Esophagus muscularis mucosa (tissue), 4 donors: ENCODE measurements around the gene EMC10. TPM values are rescaled to one million over a fixed set of nuclear protein-coding genes. Genes with fewer than 3 reads are reported as not detected.
A peak's percentile ranks its signal among the peaks of the same experiment; 100 is the strongest.

Source experiments
- DNase-seq: peaks from one replicate; pipeline ENCODE4 v3.0.0-alpha.2; 2017; ENCODE audit errors: extremely low spot score
- H3K27ac ChIP-seq, 4 donors: fragments of 200-600 bp; sonication (generic); replicated peaks in 1 of 4; 1 replicate in 3 of 4; 2 replicates in 1 of 4; pipeline ENCODE4 v1.5.1; 2016 to 2019; ENCODE audit warnings: mild to moderate bottlenecking in 1 of 4
- H3K27me3 ChIP-seq, 4 donors: fragments of 200-600 bp; sonication (generic); one replicate each; pipeline versions ENCODE4 v1.5.1 to v1.6.0; 2016 to 2019
- H3K36me3 ChIP-seq, 4 donors: fragments of 200-600 bp; sonication (generic); one replicate each; pipeline ENCODE4 v1.5.1; 2016 to 2019
- H3K4me1 ChIP-seq, 4 donors: fragments of 200-600 bp; sonication (generic); one replicate each; pipeline ENCODE4 v1.5.1; 2016 to 2019
- H3K4me3 ChIP-seq, 4 donors: fragments of 200-600 bp; sonication (generic); 1 replicate in 2 of 4; 2 replicates in 2 of 4; pipeline ENCODE4 v1.5.1; 2016 to 2019; ENCODE audit warnings: mild to moderate bottlenecking in 4 of 4, moderate library complexity in 1 of 4
- H3K9me3 ChIP-seq, 4 donors: fragments of 200-600 bp; sonication (generic); 1 replicate in 3 of 4; 2 replicates in 1 of 4; pipeline ENCODE4 v1.5.1; 2016 to 2019
- EP300 ChIP-seq: sonication (generic); formaldehyde crosslinking; IDR thresholded peaks from one replicate; pipeline ENCODE4 v1.6.1; 2017; ENCODE audit warnings: antibody characterized with exemption
- POLR2A ChIP-seq: fragments of 450-650 bp; IDR thresholded peaks from one replicate; pipeline ENCODE4 v1.6.1; 2017; ENCODE audit warnings: antibody characterized with exemption, moderate library complexity, mild to moderate bottlenecking, low read depth
- POLR2AphosphoS5 ChIP-seq, 2 donors: sonication (generic); formaldehyde crosslinking; IDR thresholded peaks; one replicate each; pipeline ENCODE4 v1.6.1; 2017; ENCODE audit warnings: antibody characterized with exemption in 2 of 2
- WGBS: methylation state at CpG from one replicate; pipeline ENCODE4 v1.1.5; 2018; 5-methylcytosine and 5-hydroxymethylcytosine counted together
- intact Hi-C: fragments of 100-400 bp; cut with DNase I; formaldehyde crosslinking; loops from one replicate; pipeline ENCODE4 v1.15.1; 2023
- total RNA-seq, 4 donors: library from RNA; depleted of rRNA; stranded (reverse); fragments of >200 nt; gene quantifications; one replicate each; pipeline versions ENCODE4 v1.1.0 to v1.2.1, GENCODE V29; 2016
- TF ChIP-seq, protein P1 (sequence below), 3 experiments: fragments of 200-600 bp in 2 of 3; fragments of 450-650 bp in 1 of 3; sonication (generic) in 2 of 3; IDR thresholded peaks; one replicate each; pipeline ENCODE4 v1.5.1; 2017 to 2019; ENCODE audit warnings: antibody characterized with exemption in 3 of 3, mild to moderate bottlenecking in 2 of 3, moderate library complexity in 1 of 3

Gene EMC10
- total RNA-seq, 4 donors from 2014 or later = 41.1 to 79.1 (median 59.7) TPM

- Histone ChIP-seq H3K36me3 (peaks cover 0 to 22% (median 10%) of the 10 kb centered on the region in 4 donors), H3K9me3 (no peaks in the 10 kb centered on the region), H3K4me1 (peaks cover 17 to 25% (median 21%) of the 10 kb centered on the region in 4 donors), H3K27ac (no peak overlapping the region), H3K4me3 (no peak overlapping the region), H3K27me3 (no peaks in the 10 kb centered on the region)
- DNase-seq = no peak
- TF ChIP-seq, protein P1, sequence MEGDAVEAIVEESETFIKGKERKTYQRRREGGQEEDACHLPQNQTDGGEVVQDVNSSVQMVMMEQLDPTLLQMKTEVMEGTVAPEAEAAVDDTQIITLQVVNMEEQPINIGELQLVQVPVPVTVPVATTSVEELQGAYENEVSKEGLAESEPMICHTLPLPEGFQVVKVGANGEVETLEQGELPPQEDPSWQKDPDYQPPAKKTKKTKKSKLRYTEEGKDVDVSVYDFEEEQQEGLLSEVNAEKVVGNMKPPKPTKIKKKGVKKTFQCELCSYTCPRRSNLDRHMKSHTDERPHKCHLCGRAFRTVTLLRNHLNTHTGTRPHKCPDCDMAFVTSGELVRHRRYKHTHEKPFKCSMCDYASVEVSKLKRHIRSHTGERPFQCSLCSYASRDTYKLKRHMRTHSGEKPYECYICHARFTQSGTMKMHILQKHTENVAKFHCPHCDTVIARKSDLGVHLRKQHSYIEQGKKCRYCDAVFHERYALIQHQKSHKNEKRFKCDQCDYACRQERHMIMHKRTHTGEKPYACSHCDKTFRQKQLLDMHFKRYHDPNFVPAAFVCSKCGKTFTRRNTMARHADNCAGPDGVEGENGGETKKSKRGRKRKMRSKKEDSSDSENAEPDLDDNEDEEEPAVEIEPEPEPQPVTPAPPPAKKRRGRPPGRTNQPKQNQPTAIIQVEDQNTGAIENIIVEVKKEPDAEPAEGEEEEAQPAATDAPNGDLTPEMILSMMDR (IDR thresholded peaks at IDR 0.05) = no peak
- TF ChIP-seq POLR2A = no peak
- no peak for TF ChIP-seq POLR2AphosphoS5 (IDR thresholded peaks at IDR 0.05)
- no peak for TF ChIP-seq EP300
- WGBS = 92% methylated on average over 3 of the region's 3 CpGs
- intact Hi-C loops = no loop called here
Measured at GRCh38 chr19:50508843-50509190, 32.5 kb downstream of the EMC10 start.

DNA sequence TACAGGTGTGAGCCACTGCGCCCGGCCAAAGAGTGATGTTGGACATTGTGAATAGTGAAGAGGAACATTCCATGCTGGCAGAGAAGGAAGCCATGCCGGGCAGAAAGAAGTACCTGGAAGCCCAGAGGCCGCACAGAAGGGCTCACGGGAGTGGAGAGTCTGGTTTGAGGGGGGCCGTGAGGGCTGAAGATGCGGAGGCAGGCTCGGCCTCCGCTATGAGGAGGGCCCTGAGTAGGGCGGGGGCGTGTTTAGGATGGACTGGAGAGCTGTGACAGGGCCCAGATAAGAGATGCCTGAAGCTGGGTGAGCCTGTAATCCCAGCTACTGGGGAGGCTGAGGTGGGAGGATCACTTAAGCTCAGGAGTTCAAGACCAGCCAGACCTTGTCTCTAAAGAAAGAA, 33.1 kb downstream of the EMC10 start:
- TF ChIP-seq POLR2A = no peak
- TF ChIP-seq POLR2AphosphoS5 (IDR thresholded peaks at IDR 0.05) = no peak
- TF ChIP-seq EP300 = no peak
- TF ChIP-seq, protein P1 (IDR thresholded peaks at IDR 0.05) = no peak
- Histone ChIP-seq H3K27ac (no peak overlapping the region), H3K4me1 (peaks cover 17 to 25% (median 22%) of the 10 kb centered on the region in 4 donors), H3K27me3 (peaks cover 0 to 2% (median 0%) of the 10 kb centered on the region in 4 donors), H3K9me3 (no peaks in the 10 kb centered on the region), H3K36me3 (peaks cover 0 to 22% (median 10%) of the 10 kb centered on the region in 4 donors), H3K4me3 (no peak overlapping the region)
- intact Hi-C loops = no loop called here
- no peak for DNase-seq
- 81% methylated on average over 11 of the region's 11 CpGs for WGBS

- intact Hi-C loops = no loop called here
- WGBS = 62% methylated on average over 17 of the region's 26 CpGs
- H3K36me3 ChIP-seq = peaks cover 0 to 21% (median 10%) of the 10 kb centered on the region in 4 donors
- peaks cover 17 to 25% (median 22%) of the 10 kb centered on the region in 4 donors for H3K4me1 ChIP-seq
- TF ChIP-seq POLR2A = no peak
- TF ChIP-seq EP300 = no peak
- TF ChIP-seq POLR2AphosphoS5 (IDR thresholded peaks at IDR 0.05) = no peak
- TF ChIP-seq, protein P1 (IDR thresholded peaks at IDR 0.05) = no peak
- H3K4me3 ChIP-seq = peak overlapping the region; percentile 65 to 87 (median 72)
- no peak for DNase-seq
- H3K27ac ChIP-seq = peak overlapping the region; percentile 75 to 81 (median 77)
- peaks cover 0 to 10% (median 0%) of the 10 kb centered on the region in 4 donors for H3K27me3 ChIP-seq
- H3K9me3 ChIP-seq = no peaks in the 10 kb centered on the region
Measured at GRCh38 chr19:50510121-50510670, 33.9 kb downstream of the EMC10 start.

DNA sequence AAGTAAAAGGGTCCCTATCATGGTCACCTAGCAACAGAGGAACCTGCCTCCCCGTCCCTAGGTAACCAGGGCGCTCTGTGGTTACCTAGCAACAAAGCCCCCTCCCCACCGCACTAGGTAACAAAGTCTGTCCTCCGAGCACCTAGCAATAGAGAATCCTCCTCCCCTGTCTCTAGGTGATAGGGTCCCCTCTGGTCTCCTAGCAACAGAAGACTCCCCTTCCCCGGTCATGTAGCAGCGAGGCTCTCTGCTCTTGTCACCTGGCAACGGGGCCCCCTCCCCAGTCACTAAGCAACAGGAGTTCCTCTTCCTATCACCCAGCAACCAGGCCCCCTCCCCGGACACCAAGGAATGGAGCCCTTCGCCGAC, 34.4 kb downstream of the EMC10 start:
- whole genome bisulfite sequencing = 5% methylated on average over 7 of the region's 10 CpGs
- Histone ChIP-seq H3K9me3 (no peaks in the 10 kb centered on the region), H3K4me3 (peak overlapping the region; percentile 65 to 87 (median 72)), H3K4me1 (peaks cover 17 to 25% (median 22%) of the 10 kb centered on the region in 4 donors), H3K27ac (peak overlapping the region; percentile 75 to 81 (median 77)), H3K27me3 (peaks cover 0 to 15% (median 0%) of the 10 kb centered on the region in 4 donors), H3K36me3 (peaks cover 0 to 16% (median 7%) of the 10 kb centered on the region in 4 donors)
- TF ChIP-seq EP300 = no peak
- no peak for TF ChIP-seq POLR2A
- TF ChIP-seq, protein P1 (IDR thresholded peaks at IDR 0.05) = no peak
- no peak for TF ChIP-seq POLR2AphosphoS5 (IDR thresholded peaks at IDR 0.05)
- intact Hi-C loops = no loop called here
- peak; percentile 79 for DNase-seq
